C4-2B (cell line): ENCODE measurements around the gene TPCN1.

ENCODE experiments used
- ZFX ChIP-seq: fragments of 450-650 bp; IDR thresholded peaks from 2 replicates; pipeline ENCODE4 v1.6.1; 2017
- TF ChIP-seq, protein P1 (sequence below): fragments of 450-650 bp; conservative IDR thresholded peaks from 2 replicates; pipeline ENCODE4 v1.5.1; 2017; ENCODE audit warnings: mild to moderate bottlenecking

DNA sequence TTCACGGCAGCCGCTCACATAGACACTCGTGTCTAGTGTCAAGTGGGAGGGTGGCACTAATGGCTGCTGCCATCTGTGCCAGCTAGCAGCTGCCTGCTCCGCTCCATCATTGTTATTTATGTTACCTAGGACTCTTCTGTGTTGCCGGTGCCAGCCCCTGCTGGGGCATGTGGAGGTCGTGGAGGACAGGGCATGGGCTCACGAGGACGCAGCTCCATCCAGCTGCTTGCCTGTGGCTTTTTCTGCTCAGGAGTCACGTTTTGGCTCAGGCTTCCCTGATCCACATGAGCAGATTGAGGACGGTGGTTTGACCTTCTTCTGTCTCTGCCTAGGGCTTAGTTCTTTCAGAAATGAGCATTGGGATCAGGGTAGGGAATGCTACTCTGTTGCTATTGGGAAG, 31.2 kb downstream of the TPCN1 start:
- TF ChIP-seq, protein P1, sequence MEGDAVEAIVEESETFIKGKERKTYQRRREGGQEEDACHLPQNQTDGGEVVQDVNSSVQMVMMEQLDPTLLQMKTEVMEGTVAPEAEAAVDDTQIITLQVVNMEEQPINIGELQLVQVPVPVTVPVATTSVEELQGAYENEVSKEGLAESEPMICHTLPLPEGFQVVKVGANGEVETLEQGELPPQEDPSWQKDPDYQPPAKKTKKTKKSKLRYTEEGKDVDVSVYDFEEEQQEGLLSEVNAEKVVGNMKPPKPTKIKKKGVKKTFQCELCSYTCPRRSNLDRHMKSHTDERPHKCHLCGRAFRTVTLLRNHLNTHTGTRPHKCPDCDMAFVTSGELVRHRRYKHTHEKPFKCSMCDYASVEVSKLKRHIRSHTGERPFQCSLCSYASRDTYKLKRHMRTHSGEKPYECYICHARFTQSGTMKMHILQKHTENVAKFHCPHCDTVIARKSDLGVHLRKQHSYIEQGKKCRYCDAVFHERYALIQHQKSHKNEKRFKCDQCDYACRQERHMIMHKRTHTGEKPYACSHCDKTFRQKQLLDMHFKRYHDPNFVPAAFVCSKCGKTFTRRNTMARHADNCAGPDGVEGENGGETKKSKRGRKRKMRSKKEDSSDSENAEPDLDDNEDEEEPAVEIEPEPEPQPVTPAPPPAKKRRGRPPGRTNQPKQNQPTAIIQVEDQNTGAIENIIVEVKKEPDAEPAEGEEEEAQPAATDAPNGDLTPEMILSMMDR, result no peak
- no peak for TF ChIP-seq ZFX
